HepG2 (cell line): ENCODE measurements around the gene KRT24. TPM values are rescaled to one million over a fixed set of nuclear protein-coding genes. Genes with fewer than 3 reads are reported as not detected.
"Not testable (repeated sequence)": the region's sequence is repeated elsewhere in the genome, so short reads cannot be mapped to it uniquely, and the experiment has no call there.

Experiments used
- ATAC-seq: fragments of 200-7000 bp; cut with Tn5 transposase; 3 replicates; pipeline ENCODE4 v1.9.1; 2020; ENCODE audit warnings: mild to moderate bottlenecking, moderate library complexity
- BruUV-seq: library from RNA; stranded (reverse); fragments of 400-500 nt; replicated peaks from 2 replicates; lab custom pipeline; 2021; lab: Mats Ljungman, UMichigan
- CTCF ChIA-PET: fragments of 300-600 bp; formaldehyde crosslinking; extraction: SDS; loops from one replicate; lab custom pipeline; 2021; ENCODE audit warnings: low total read pairs, inconsistent platforms, low intra/inter-chr PET ratio; lab: Yijun Ruan, JAX
- POLR2A ChIA-PET: fragments of 350-600 bp; sonication (Branson Sonifier 250); formaldehyde crosslinking; loops from one replicate; lab custom pipeline; 2020; ENCODE audit warnings: antibody characterized with exemption, inconsistent platforms; lab: Yijun Ruan, JAX
- DNase-seq: peaks from one replicate; pipeline ENCODE4 v3.0.0-alpha.2; 2015; ENCODE audit warnings: low spot score
- FAIRE-seq: peaks from 3 replicates; lab custom pipeline; 2011; peaks lifted over from hg19 to GRCh38; lab: Jason Lieb, UNC
- H2AFZ ChIP-seq: one replicate; pipeline ENCODE4 v1.6.1; 2011; ENCODE audit warnings: low read length, inconsistent platforms
- H3K27ac ChIP-seq: fragments of 300-600 bp; 3 replicates; pipeline ENCODE4 v1.8.0; 2011; ENCODE audit warnings: mixed run types, mild to moderate bottlenecking, mixed read lengths, low read length, inconsistent platforms; ENCODE audit not compliant: insufficient read depth; ENCODE audit errors: extremely low read length
- H3K27me3 ChIP-seq, 2 experiments: fragments of 200-600 bp in 1 of 2; 2 replicates in 1 of 2; 3 replicates in 1 of 2; pipeline versions ENCODE4 v1.6.0 to v1.8.0; 2011; ENCODE audit warnings: low read length in 2 of 2, mild to moderate bottlenecking in 2 of 2, moderate library complexity in 2 of 2, inconsistent platforms in 1 of 2; ENCODE audit not compliant: insufficient read depth in 2 of 2, control insufficient read depth in 1 of 2
- H3K36me3 ChIP-seq, 2 experiments: fragments of 200-600 bp in 1 of 2; replicated peaks in 1 of 2; 2 replicates in 1 of 2; 3 replicates in 1 of 2; pipeline versions ENCODE4 v1.5.1 to v1.8.0; 2011; ENCODE audit warnings: low read length in 2 of 2, inconsistent platforms in 1 of 2; ENCODE audit not compliant: insufficient read depth in 2 of 2, control insufficient read depth in 1 of 2
- H3K4me1 ChIP-seq: 2 replicates; pipeline ENCODE4 v1.5.1; 2012; ENCODE audit warnings: low read length, inconsistent platforms; ENCODE audit not compliant: insufficient read depth
- H3K4me2 ChIP-seq: 2 replicates; pipeline ENCODE4 v1.6.0; 2011; ENCODE audit warnings: low read depth, low read length, inconsistent platforms
- H3K4me3 ChIP-seq, 3 experiments: fragments of 200-600 bp in 1 of 3; sonication (generic), shearing (Covaris generic) in 1 of 3; replicated peaks in 1 of 3; 2 replicates each; pipeline ENCODE4 v1.5.1; 2011 to 2016; ENCODE audit warnings: low read length in 3 of 3, inconsistent platforms in 2 of 3, low read depth in 2 of 3, mild to moderate bottlenecking in 2 of 3, control low read depth in 1 of 3, mixed read lengths in 1 of 3; ENCODE audit not compliant: insufficient read depth in 1 of 3
- H3K79me2 ChIP-seq: one replicate; pipeline ENCODE4 v1.6.1; 2011; ENCODE audit warnings: low read length, inconsistent platforms; ENCODE audit not compliant: insufficient read depth
- H3K9ac ChIP-seq: 2 replicates; pipeline ENCODE4 v1.6.0; 2011; ENCODE audit warnings: mild to moderate bottlenecking, low read depth, low read length, inconsistent platforms; ENCODE audit not compliant: insufficient read depth
- H3K9me3 ChIP-seq: 2 replicates; pipeline ENCODE4 v1.5.1; 2012; ENCODE audit warnings: mild to moderate bottlenecking, low read length
- H4K20me1 ChIP-seq: 2 replicates; pipeline ENCODE4 v1.6.0; 2011; ENCODE audit warnings: inconsistent platforms, mild to moderate bottlenecking, low read length, moderate library complexity; ENCODE audit not compliant: insufficient read depth
- ARNT ChIP-seq: fragments of 450-650 bp; IDR thresholded peaks from 2 replicates; pipeline ENCODE4 v1.6.1; 2017
- HNF4A ChIP-seq: sonication (generic); formaldehyde crosslinking; IDR thresholded peaks from 2 replicates; pipeline ENCODE4 v1.4.0; 2020; ENCODE audit warnings: missing genetic modification reagents
- NFE2L2 ChIP-seq: fragments of 150-350 bp; IDR thresholded peaks from 2 replicates; pipeline ENCODE4 v1.6.1; 2014; ENCODE audit warnings: low read length
- NR2F6 ChIP-seq, 2 experiments: IDR thresholded peaks; 2 replicates each; pipeline ENCODE4 v1.6.1; 2016; ENCODE audit warnings: antibody characterized with exemption in 1 of 2, mild to moderate bottlenecking in 1 of 2
- POGZ ChIP-seq: sonication (generic); formaldehyde crosslinking; IDR thresholded peaks from 2 replicates; pipeline ENCODE4 v1.4.0; 2020; ENCODE audit warnings: mild to moderate bottlenecking, missing genetic modification reagents
- TEF ChIP-seq: sonication (generic); formaldehyde crosslinking; IDR thresholded peaks from 2 replicates; pipeline ENCODE4 v1.5.0; 2020; ENCODE audit warnings: missing genetic modification reagents
- TMF1 ChIP-seq: sonication (generic); formaldehyde crosslinking; IDR thresholded peaks from 2 replicates; pipeline ENCODE4 v1.8.1; 2022; ENCODE audit warnings: low read depth, missing genetic modification reagents
- ZC3H13 ChIP-seq: sonication (generic); formaldehyde crosslinking; IDR thresholded peaks from 2 replicates; pipeline ENCODE4 v1.8.1; 2023; ENCODE audit warnings: mild to moderate bottlenecking, missing genetic modification reagents, moderate library complexity
- ZFP36L2 ChIP-seq: sonication (generic); formaldehyde crosslinking; IDR thresholded peaks from 2 replicates; pipeline ENCODE4 v1.4.0; 2020; ENCODE audit warnings: missing genetic modification reagents
- ZKSCAN1 ChIP-seq: fragments of 150-350 bp; IDR thresholded peaks from 2 replicates; pipeline ENCODE4 v1.6.1; 2014; ENCODE audit warnings: low read length
- ZNF225 ChIP-seq: sonication (generic); formaldehyde crosslinking; IDR thresholded peaks from 2 replicates; pipeline ENCODE4 v1.4.0; 2020; ENCODE audit warnings: mild to moderate bottlenecking, missing genetic modification reagents
- ZNF256 ChIP-seq: sonication (generic); formaldehyde crosslinking; conservative IDR thresholded peaks from 2 replicates; pipeline ENCODE4 v1.4.0; 2020; ENCODE audit warnings: missing genetic modification reagents
- ZNF468 ChIP-seq: sonication (generic); formaldehyde crosslinking; IDR thresholded peaks from 2 replicates; pipeline ENCODE4 v1.8.0; 2022; ENCODE audit warnings: mild to moderate bottlenecking, moderate library complexity, missing genetic modification reagents
- ZNF512 ChIP-seq: sonication (generic); formaldehyde crosslinking; IDR thresholded peaks from 2 replicates; pipeline ENCODE4 v1.4.0; 2020; ENCODE audit warnings: mild to moderate bottlenecking, missing genetic modification reagents
- ZSCAN25 ChIP-seq: sonication (generic); formaldehyde crosslinking; IDR thresholded peaks from 2 replicates; pipeline ENCODE4 v1.8.0; 2022; ENCODE audit warnings: mild to moderate bottlenecking, missing genetic modification reagents
- WGBS: methylation state at CpG from one replicate; pipeline ENCODE4 v1.1.6; 2017; ENCODE audit warnings: low lambda C conversion rate; 5-methylcytosine and 5-hydroxymethylcytosine counted together
- in situ Hi-C: cut with HindIII; loops from 2 replicates; pipeline ENCODE4 v1.10.0; 2017; ENCODE audit warnings: low pct_unique_long_range_greater_than_20kb; ENCODE audit not compliant: extremely low pct_ligation_motif_present
- intact Hi-C: fragments of 100-400 bp; cut with micrococcal nuclease; formaldehyde crosslinking; loops from one replicate; pipeline ENCODE4 v1.10.0; 2022; ENCODE audit not compliant: unreplicated experiment
- polyA plus RNA-seq, 8 experiments: library from polyadenylated mRNA; depleted of rRNA in 3 of 8; stranded (reverse) in 7 of 8; unstranded in 1 of 8; fragments of >200 nt; fragmentation: Illumina TruSeq in 4 of 8; extraction: Trizol in 4 of 8; gene quantifications; 2 replicates each; pipeline versions ENCODE4 v1.2.1 to v1.2.3, GENCODE V29; 2011 to 2016; ENCODE audit warnings: low read depth in 4 of 8, missing spikeins in 1 of 8, mixed read lengths in 1 of 8; ENCODE audit not compliant: insufficient read depth in 1 of 8
- total RNA-seq, 5 experiments: library from RNA; depleted of rRNA; stranded (reverse); fragments of >200 nt; fragmentation: Illumina TruSeq; extraction: Trizol; gene quantifications; 2 replicates each; pipeline ENCODE4 v1.2.3, GENCODE V29; 2016; ENCODE audit warnings: low read depth in 1 of 5

Gene KRT24
- total and polyA plus RNA-seq, 2 of the 13 experiments (the other 11 are each of a cell fraction or from before 2014, with no cell fraction given) = not detected

GRCh38 chr17:40750391-40750790, 46.8 kb upstream of the KRT24 start:
- Histone ChIP-seq H3K27ac (no peak overlapping the region), H3K4me3 (no peak overlapping the region), H3K36me3 (no peaks in the 10 kb centered on the region), H2AFZ (no peak overlapping the region), H3K4me2 (no peak overlapping the region), H3K27me3 (peaks cover 0 to 6% of the 10 kb centered on the region in 2 experiments; a peak in 3 of 5 replicates), H4K20me1 (no peaks in the 10 kb centered on the region), H3K4me1 (no peaks in the 10 kb centered on the region), H3K79me2 (no peaks in the 10 kb centered on the region), H3K9me3 (no peaks in the 10 kb centered on the region), H3K9ac (no peak overlapping the region)
- DNase-seq = no peak
- no peak for TF ChIP-seq ZKSCAN1
- TF ChIP-seq ZNF225 (CRISPR knock-in tag) = no peak
- TF ChIP-seq ZC3H13 = no peak
- TF ChIP-seq ZNF512 = no peak
- no peak for TF ChIP-seq ZNF256 (CRISPR knock-in tag)
- TF ChIP-seq TMF1 (CRISPR knock-in tag) = no peak
- no peak for TF ChIP-seq ZFP36L2 (CRISPR knock-in tag)
- TF ChIP-seq ZNF468 = no peak
- no peak for TF ChIP-seq ARNT
- TF ChIP-seq ZSCAN25 (CRISPR knock-in tag) = no peak
- no peak for TF ChIP-seq NR2F6 (IDR thresholded peaks at IDR 0.05)
- TF ChIP-seq NR2F6 (CRISPR knock-in tag; IDR thresholded peaks at IDR 0.05) = no peak
- no peak for TF ChIP-seq HNF4A (CRISPR knock-in tag)
- TF ChIP-seq TEF (CRISPR knock-in tag) = no peak
- TF ChIP-seq NFE2L2 = no peak
- TF ChIP-seq POGZ = no peak
- no peak for FAIRE-seq
- in situ Hi-C loops = no loop called here
- WGBS = 30% methylated on average over 6 of the region's 6 CpGs
- BruUV-seq = no TSS peak
- ChIA-PET POLR2A (no interaction called here), CTCF (no interaction called here)
- no peak for ATAC-seq
- intact Hi-C loops = no loop called here

- CTCF ChIA-PET, H4K20me1 ChIP-seq, H3K27ac ChIP-seq, H3K9ac ChIP-seq, H3K4me1 ChIP-seq, DNase-seq, in situ Hi-C loops, H3K4me2 ChIP-seq, POLR2A ChIA-PET, H3K36me3 ChIP-seq, H3K9me3 ChIP-seq, H3K4me3 ChIP-seq, intact Hi-C loops, H2AFZ ChIP-seq, H3K79me2 ChIP-seq, H3K27me3 ChIP-seq, BruUV-seq, ATAC-seq: not testable (repeated sequence)
- 0% methylated on average over 1 of the region's 1 CpG for WGBS
- peak; percentile 8 for FAIRE-seq
Measured at GRCh38 chr17:40748666-40749065, 45.1 kb upstream of the KRT24 start.
